IPS-18a (cell line): ENCODE measurements around the gene GRIN2B.

Experiments
- H3K27ac ChIP-seq: one replicate; pipeline ENCODE4 v1.5.1; 2013; ENCODE audit warnings: low read length
- H3K27me3 ChIP-seq: one replicate; pipeline ENCODE4 v1.6.1; 2013; ENCODE audit warnings: mild to moderate bottlenecking, low read length; ENCODE audit not compliant: control insufficient read depth, insufficient read depth
- H3K36me3 ChIP-seq: one replicate; pipeline ENCODE4 v1.6.1; 2013; ENCODE audit warnings: low read depth, low read length; ENCODE audit not compliant: control insufficient read depth
- H3K4me1 ChIP-seq: one replicate; pipeline ENCODE4 v1.6.1; 2013; ENCODE audit warnings: low read depth, low read length; ENCODE audit not compliant: control insufficient read depth
- H3K4me3 ChIP-seq: one replicate; pipeline ENCODE4 v1.5.1; 2013; ENCODE audit warnings: low read length
- H3K9ac ChIP-seq: one replicate; pipeline ENCODE4 v1.6.1; 2013; ENCODE audit warnings: mild to moderate bottlenecking, low read length, moderate library complexity
- H3K9me3 ChIP-seq: one replicate; pipeline ENCODE4 v1.6.1; 2013; ENCODE audit warnings: low read depth, low read length; ENCODE audit not compliant: control insufficient read depth

The GRIN2B gene

DNA sequence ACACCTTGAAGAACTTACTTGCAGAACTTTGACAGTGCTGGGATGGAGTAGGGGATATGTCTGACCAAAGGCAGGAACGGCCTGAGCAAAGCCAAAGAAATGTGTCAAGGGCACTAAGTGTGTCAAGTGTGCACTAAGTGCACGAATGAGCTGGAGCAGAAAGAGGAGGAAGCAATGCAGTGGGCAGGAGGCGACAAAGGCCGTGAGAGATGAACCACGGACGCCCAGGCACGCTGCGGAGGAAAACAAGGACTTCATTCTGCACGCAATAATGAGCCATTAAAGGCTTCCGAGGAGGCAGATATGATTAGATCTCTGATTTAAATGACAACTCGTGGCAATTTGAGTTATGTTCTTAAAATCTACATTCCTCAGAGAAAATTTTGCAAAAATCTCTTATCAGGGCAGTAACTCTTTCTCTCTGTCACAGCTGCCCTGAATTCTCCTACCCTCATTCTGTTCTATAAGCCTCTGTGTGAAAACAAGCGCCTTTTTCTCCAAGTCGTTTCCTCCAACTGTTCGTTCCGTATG, 25.3 kb downstream of the GRIN2B start:
- no peak overlapping the region for H3K4me3 ChIP-seq
- H3K4me1 ChIP-seq: peaks cover 18% of the 10 kb centered on the region
- H3K27me3 ChIP-seq: no peaks in the 10 kb centered on the region
- no peaks in the 10 kb centered on the region for H3K9me3 ChIP-seq
- H3K27ac ChIP-seq: no peak overlapping the region
- no peaks in the 10 kb centered on the region for H3K36me3 ChIP-seq
- no peak overlapping the region for H3K9ac ChIP-seq

GRCh38 chr12:13952096-13952495, 29.3 kb downstream of the GRIN2B start:
- Histone ChIP-seq H3K9me3 (no peaks in the 10 kb centered on the region), H3K4me3 (no peak overlapping the region), H3K27me3 (no peaks in the 10 kb centered on the region), H3K4me1 (peaks cover 7% of the 10 kb centered on the region), H3K36me3 (no peaks in the 10 kb centered on the region), H3K27ac (no peak overlapping the region), H3K9ac (no peak overlapping the region)

- H3K9ac ChIP-seq: no peak overlapping the region
- H3K36me3 ChIP-seq: no peaks in the 10 kb centered on the region
- no peak overlapping the region for H3K4me3 ChIP-seq
- H3K27me3 ChIP-seq: no peaks in the 10 kb centered on the region
- peaks cover 7% of the 10 kb centered on the region for H3K4me1 ChIP-seq
- H3K9me3 ChIP-seq: no peaks in the 10 kb centered on the region
- H3K27ac ChIP-seq: no peak overlapping the region
Measured at GRCh38 chr12:13950502-13950901, 30.9 kb downstream of the GRIN2B start.

- Histone ChIP-seq H3K9me3 (no peaks in the 10 kb centered on the region), H3K4me1 (peaks cover 7% of the 10 kb centered on the region), H3K4me3 (no peak overlapping the region), H3K36me3 (no peaks in the 10 kb centered on the region), H3K27me3 (no peaks in the 10 kb centered on the region), H3K27ac (no peak overlapping the region), H3K9ac (no peak overlapping the region)
Measured at GRCh38 chr12:13948621-13949020, 32.8 kb downstream of the GRIN2B start.

DNA sequence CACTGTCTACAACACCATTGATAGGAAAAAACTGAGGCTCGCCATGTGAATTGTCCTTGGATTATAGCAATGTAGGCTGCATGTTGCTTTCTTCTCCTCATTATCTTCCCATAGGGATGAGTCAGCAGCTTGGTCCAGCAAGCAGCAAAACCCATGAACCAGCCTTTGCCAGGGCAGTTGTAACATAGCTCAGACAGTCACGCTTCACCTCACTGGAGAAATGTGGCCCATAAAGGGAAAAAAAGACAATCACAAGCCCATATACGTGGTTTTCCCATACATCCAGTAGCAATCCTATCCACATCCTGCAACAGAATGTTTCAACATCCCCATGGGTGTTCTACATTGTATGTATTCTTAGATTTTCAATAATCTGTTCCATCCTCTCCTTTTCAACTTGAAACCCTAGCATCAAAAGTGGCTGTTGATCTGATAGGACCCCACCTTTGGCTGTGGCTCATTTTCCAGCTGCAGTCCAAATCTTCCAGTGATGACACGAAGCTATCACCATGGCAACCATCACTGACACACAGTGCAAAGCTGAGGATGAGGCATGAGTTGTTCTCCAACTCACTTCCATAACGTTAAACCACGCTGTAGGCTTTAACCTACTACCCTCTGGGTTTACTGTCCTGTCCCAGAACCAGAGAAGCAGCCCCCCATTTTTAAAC, 34.0 kb downstream of the GRIN2B start:
- no peak overlapping the region for H3K9ac ChIP-seq
- no peaks in the 10 kb centered on the region for H3K36me3 ChIP-seq
- H3K27ac ChIP-seq: no peak overlapping the region
- H3K9me3 ChIP-seq: no peaks in the 10 kb centered on the region
- no peaks in the 10 kb centered on the region for H3K27me3 ChIP-seq
- H3K4me1 ChIP-seq: peaks cover 15% of the 10 kb centered on the region
- H3K4me3 ChIP-seq: no peak overlapping the region

DNA sequence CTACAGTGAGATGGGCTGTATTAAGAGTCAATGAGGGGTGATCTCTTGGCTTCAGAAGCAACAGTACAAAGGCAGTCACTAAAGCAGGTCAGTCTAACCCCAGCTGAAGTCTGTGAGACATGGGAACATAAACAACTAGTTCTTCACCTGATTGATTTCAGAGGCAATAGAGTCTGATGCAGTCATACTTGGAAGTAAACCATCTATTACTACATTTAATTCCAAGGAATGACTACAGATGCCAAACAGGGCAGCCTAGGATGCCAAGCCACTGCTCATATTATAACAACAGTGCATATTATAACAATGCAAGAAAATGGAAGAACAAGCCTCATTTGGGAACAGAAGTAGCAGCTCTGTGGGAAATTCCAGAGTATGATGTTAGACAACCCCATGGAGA, 35.8 kb downstream of the GRIN2B start:
- Histone ChIP-seq H3K4me1 (peaks cover 29% of the 10 kb centered on the region), H3K9me3 (no peaks in the 10 kb centered on the region)

GRCh38 chr12:13945236-13945635, 36.2 kb downstream of the GRIN2B start:
- H3K4me3 ChIP-seq: no peak overlapping the region
- H3K9ac ChIP-seq: no peak overlapping the region
- no peaks in the 10 kb centered on the region for H3K27me3 ChIP-seq
- no peak overlapping the region for H3K27ac ChIP-seq
- no peaks in the 10 kb centered on the region for H3K36me3 ChIP-seq
- no peaks in the 10 kb centered on the region for H3K9me3 ChIP-seq
- peaks cover 29% of the 10 kb centered on the region for H3K4me1 ChIP-seq

More for the DNA sequence above, 35.8 kb downstream of the GRIN2B start:
- no peak overlapping the region for H3K4me3 ChIP-seq
- H3K27ac ChIP-seq: no peak overlapping the region
- H3K9ac ChIP-seq: no peak overlapping the region
- no peaks in the 10 kb centered on the region for H3K36me3 ChIP-seq
- no peaks in the 10 kb centered on the region for H3K27me3 ChIP-seq

DNA sequence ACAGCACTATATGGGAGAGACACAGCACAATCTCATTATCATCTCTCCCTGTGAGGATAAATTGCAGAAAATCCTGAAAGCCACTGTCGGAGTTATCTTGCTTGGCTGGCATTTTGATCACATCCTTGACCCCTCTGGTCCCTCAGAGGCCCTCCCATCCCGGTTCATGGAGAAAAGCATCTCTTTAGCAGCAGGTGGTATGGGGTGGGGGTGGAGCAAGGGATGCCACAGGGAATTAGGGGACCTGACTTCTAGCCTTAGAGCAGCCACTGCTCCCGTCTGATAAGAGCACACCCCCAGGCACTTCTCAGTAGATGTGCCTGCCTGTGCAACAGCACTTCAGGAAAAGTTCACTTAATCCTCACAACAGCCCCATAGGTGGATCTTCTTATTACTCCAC, 38.6 kb downstream of the GRIN2B start:
- Histone ChIP-seq H3K9ac (no peak overlapping the region), H3K27me3 (no peaks in the 10 kb centered on the region), H3K36me3 (no peaks in the 10 kb centered on the region), H3K4me3 (no peak overlapping the region), H3K9me3 (peaks cover 5% of the 10 kb centered on the region), H3K27ac (no peak overlapping the region), H3K4me1 (peaks cover 31% of the 10 kb centered on the region)

- H3K27ac ChIP-seq: peak overlapping the region; percentile 33
- H3K4me1 ChIP-seq: peaks cover 31% of the 10 kb centered on the region
- peak overlapping the region; percentile 55 for H3K4me3 ChIP-seq
- H3K9me3 ChIP-seq: peaks cover 5% of the 10 kb centered on the region
- peak overlapping the region; percentile 33 for H3K9ac ChIP-seq
- no peaks in the 10 kb centered on the region for H3K36me3 ChIP-seq
- H3K27me3 ChIP-seq: no peaks in the 10 kb centered on the region
Measured at GRCh38 chr12:13941258-13942249, 39.8 kb downstream of the GRIN2B start.

- H3K9ac ChIP-seq: no peak overlapping the region
- H3K27me3 ChIP-seq: no peaks in the 10 kb centered on the region
- no peaks in the 10 kb centered on the region for H3K36me3 ChIP-seq
- H3K27ac ChIP-seq: no peak overlapping the region
- no peak overlapping the region for H3K4me3 ChIP-seq
- peaks cover 5% of the 10 kb centered on the region for H3K9me3 ChIP-seq
- H3K4me1 ChIP-seq: peaks cover 31% of the 10 kb centered on the region
Measured at GRCh38 chr12:13940335-13940865, 41.0 kb downstream of the GRIN2B start.

DNA sequence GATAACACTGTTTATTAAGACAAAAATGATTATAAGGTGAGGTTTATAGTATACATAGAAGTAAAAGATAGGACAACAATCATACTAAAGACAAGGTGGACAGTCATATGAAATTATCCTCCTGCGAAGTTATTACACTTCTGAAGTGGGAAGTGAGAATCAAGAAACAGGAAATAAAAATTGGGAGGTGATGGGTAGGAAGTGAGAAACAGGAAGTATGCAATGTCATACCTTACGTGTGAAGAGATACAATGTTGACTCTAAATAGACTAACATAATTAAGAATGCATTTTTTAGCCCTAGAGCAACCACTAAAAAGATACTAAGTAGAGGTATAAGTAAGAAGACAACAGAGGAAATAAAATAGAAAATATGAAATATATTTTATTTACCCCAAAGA, 43.7 kb downstream of the GRIN2B start:
- Histone ChIP-seq H3K27ac (no peak overlapping the region), H3K36me3 (no peaks in the 10 kb centered on the region), H3K9ac (no peak overlapping the region), H3K4me1 (peaks cover 24% of the 10 kb centered on the region), H3K27me3 (no peaks in the 10 kb centered on the region), H3K9me3 (peaks cover 5% of the 10 kb centered on the region), H3K4me3 (no peak overlapping the region)
